ENCODE results near the gene EPHA4.

DNA sequence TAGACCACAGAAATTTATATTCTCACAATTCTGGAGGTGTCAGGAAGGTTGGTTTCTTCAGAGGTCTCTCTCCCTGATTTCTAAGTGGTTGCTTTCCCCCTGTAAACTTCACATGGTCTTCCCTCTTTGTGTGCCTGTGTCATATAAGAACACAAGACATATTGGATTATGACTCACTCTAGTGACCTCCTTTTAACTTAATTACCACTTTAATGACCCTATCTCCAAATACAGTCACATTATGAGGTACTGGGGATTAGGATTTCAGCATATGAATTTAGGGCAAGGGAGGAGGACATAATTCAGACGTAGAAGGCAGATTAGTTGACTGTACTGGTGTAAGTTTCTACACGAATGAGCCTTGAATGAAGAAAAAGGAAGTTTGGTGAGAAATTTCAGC lies 38.2 kb upstream of the EPHA4 start:
- TF ChIP-seq, protein P1, sequence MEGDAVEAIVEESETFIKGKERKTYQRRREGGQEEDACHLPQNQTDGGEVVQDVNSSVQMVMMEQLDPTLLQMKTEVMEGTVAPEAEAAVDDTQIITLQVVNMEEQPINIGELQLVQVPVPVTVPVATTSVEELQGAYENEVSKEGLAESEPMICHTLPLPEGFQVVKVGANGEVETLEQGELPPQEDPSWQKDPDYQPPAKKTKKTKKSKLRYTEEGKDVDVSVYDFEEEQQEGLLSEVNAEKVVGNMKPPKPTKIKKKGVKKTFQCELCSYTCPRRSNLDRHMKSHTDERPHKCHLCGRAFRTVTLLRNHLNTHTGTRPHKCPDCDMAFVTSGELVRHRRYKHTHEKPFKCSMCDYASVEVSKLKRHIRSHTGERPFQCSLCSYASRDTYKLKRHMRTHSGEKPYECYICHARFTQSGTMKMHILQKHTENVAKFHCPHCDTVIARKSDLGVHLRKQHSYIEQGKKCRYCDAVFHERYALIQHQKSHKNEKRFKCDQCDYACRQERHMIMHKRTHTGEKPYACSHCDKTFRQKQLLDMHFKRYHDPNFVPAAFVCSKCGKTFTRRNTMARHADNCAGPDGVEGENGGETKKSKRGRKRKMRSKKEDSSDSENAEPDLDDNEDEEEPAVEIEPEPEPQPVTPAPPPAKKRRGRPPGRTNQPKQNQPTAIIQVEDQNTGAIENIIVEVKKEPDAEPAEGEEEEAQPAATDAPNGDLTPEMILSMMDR (IDR thresholded peaks at IDR 0.05): no peak
- TF ChIP-seq POLR2A (IDR thresholded peaks at IDR 0.05): no peak

Data from ovary (tissue), 3 donors.